ENCODE data around the gene ZNF333.

DNA sequence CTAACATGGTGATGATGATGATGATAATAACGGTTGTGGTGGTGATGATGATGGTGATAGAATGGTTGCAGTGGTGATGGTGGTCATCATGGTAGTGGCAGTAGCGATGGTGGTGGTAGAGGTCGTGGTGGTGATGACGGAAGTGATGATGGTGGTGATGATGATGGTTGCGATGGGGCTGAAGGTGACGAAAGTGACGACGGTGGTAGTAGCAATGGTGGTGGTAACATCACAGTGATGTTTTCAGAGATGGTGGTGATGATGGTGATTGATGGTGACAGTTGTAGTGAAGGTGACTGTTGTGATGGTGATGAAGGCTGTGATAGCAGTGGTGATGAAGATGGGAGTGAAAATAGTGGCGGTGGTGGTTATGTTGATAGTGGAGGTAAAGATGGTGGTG is 11.6 kb upstream of the ZNF333 start:
- TF ChIP-seq POLR2A (IDR thresholded peaks at IDR 0.05): no peak
- TF ChIP-seq, protein P1, sequence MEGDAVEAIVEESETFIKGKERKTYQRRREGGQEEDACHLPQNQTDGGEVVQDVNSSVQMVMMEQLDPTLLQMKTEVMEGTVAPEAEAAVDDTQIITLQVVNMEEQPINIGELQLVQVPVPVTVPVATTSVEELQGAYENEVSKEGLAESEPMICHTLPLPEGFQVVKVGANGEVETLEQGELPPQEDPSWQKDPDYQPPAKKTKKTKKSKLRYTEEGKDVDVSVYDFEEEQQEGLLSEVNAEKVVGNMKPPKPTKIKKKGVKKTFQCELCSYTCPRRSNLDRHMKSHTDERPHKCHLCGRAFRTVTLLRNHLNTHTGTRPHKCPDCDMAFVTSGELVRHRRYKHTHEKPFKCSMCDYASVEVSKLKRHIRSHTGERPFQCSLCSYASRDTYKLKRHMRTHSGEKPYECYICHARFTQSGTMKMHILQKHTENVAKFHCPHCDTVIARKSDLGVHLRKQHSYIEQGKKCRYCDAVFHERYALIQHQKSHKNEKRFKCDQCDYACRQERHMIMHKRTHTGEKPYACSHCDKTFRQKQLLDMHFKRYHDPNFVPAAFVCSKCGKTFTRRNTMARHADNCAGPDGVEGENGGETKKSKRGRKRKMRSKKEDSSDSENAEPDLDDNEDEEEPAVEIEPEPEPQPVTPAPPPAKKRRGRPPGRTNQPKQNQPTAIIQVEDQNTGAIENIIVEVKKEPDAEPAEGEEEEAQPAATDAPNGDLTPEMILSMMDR (IDR thresholded peaks at IDR 0.05): no peak
